ENCODE results near the gene BRCA1.
"Not testable (repeated sequence)": the region's sequence is repeated elsewhere in the genome, so short reads cannot be mapped to it uniquely, and the experiment has no call there.

Gene BRCA1

GRCh38 chr17:43070257-43070656 lies 54.9 kb downstream of the BRCA1 start:
- no peak for DNase-seq (ENCODE audit: extremely low read depth in 1 of 2, low read depth in 1 of 2)

- DNase-seq (ENCODE audit: extremely low read depth in 1 of 2, low read depth in 1 of 2), result no peak
Observed at GRCh38 chr17:43069368-43069898, 55.7 kb downstream of the BRCA1 start.

- no peak for DNase-seq (ENCODE audit: extremely low read depth in 1 of 2, low read depth in 1 of 2)
Observed at GRCh38 chr17:43068570-43069367, 56.4 kb downstream of the BRCA1 start.

- no peak for DNase-seq (ENCODE audit: extremely low read depth in 1 of 2, low read depth in 1 of 2)
Observed at GRCh38 chr17:43062984-43063638, 62.1 kb downstream of the BRCA1 start.

GRCh38 chr17:43056051-43056450 lies 69.1 kb downstream of the BRCA1 start:
- no peak for DNase-seq (ENCODE audit: extremely low read depth in 1 of 2, low read depth in 1 of 2)

GRCh38 chr17:43053008-43053407 lies 72.2 kb downstream of the BRCA1 start:
- DNase-seq (ENCODE audit: extremely low read depth in 1 of 2, low read depth in 1 of 2), result not testable (repeated sequence)

- DNase-seq (ENCODE audit: extremely low read depth in 1 of 2, low read depth in 1 of 2), result no peak
Observed at GRCh38 chr17:43051969-43052368, 73.2 kb downstream of the BRCA1 start.

- DNase-seq (ENCODE audit: extremely low read depth in 1 of 2, low read depth in 1 of 2), result no peak
Observed at GRCh38 chr17:43044024-43044423, 81.1 kb downstream of the BRCA1 start.

- DNase-seq (ENCODE audit: extremely low read depth in 1 of 2, low read depth in 1 of 2), result no peak
Observed at GRCh38 chr17:43043307-43043706, 81.9 kb downstream of the BRCA1 start.

- no peak for DNase-seq (ENCODE audit: extremely low read depth in 1 of 2, low read depth in 1 of 2)
Observed at GRCh38 chr17:43042025-43042628, 83.0 kb downstream of the BRCA1 start.

- no peak for DNase-seq (ENCODE audit: extremely low read depth in 1 of 2, low read depth in 1 of 2)
Observed at GRCh38 chr17:43040655-43041054, 84.5 kb downstream of the BRCA1 start.

GRCh38 chr17:43039646-43040045 lies 85.5 kb downstream of the BRCA1 start:
- DNase-seq (ENCODE audit: extremely low read depth in 1 of 2, low read depth in 1 of 2), result no peak

- DNase-seq (ENCODE audit: extremely low read depth in 1 of 2, low read depth in 1 of 2), result no peak
Observed at GRCh38 chr17:43034894-43035293, 90.3 kb downstream of the BRCA1 start.

- DNase-seq (ENCODE audit: extremely low read depth in 1 of 2, low read depth in 1 of 2), result no peak
Observed at GRCh38 chr17:43033948-43034881, 90.9 kb downstream of the BRCA1 start.

GRCh38 chr17:43031666-43032065 lies 93.5 kb downstream of the BRCA1 start:
- no peak for DNase-seq (ENCODE audit: extremely low read depth in 1 of 2, low read depth in 1 of 2)

GRCh38 chr17:43030137-43030767 lies 94.9 kb downstream of the BRCA1 start:
- DNase-seq (ENCODE audit: extremely low read depth in 1 of 2, low read depth in 1 of 2), result no peak

GRCh38 chr17:43028221-43028861 lies 96.8 kb downstream of the BRCA1 start:
- no peak for DNase-seq (ENCODE audit: extremely low read depth in 1 of 2, low read depth in 1 of 2)

- no peak for DNase-seq (ENCODE audit: extremely low read depth in 1 of 2, low read depth in 1 of 2)
Observed at GRCh38 chr17:43027091-43028032, 97.8 kb downstream of the BRCA1 start.

- DNase-seq (ENCODE audit: extremely low read depth in 1 of 2, low read depth in 1 of 2), result no peak
Observed at GRCh38 chr17:43026595-43026994, 98.6 kb downstream of the BRCA1 start.
